NCI-H2107 (cell line): ENCODE data around the gene HECTD4.
A peak's percentile ranks its signal among the peaks of the same experiment; 100 is the strongest.
"Not testable (repeated sequence)": the region's sequence is repeated elsewhere in the genome, so short reads cannot be mapped to it uniquely, and the experiment has no call there.

Experiments
- DNase-seq: peaks from one replicate; lab custom pipeline; 2025; lab: John Stamatoyannopoulos, UW

HECTD4 gene

GRCh38 chr12:112159146-112159541 lies 223.1 kb downstream of the HECTD4 start:
- no peak for DNase-seq

- not testable (repeated sequence) for DNase-seq
These were observed 223.6 kb downstream of the HECTD4 start for GRCh38 chr12:112158461-112159145.

GRCh38 chr12:112153893-112154219 lies 228.4 kb downstream of the HECTD4 start:
- no peak for DNase-seq

GRCh38 chr12:112153181-112153892 lies 228.9 kb downstream of the HECTD4 start:
- no peak for DNase-seq

- no peak for DNase-seq
These were observed 230.3 kb downstream of the HECTD4 start for GRCh38 chr12:112151766-112152541.

- no peak for DNase-seq
These were observed 232.6 kb downstream of the HECTD4 start for GRCh38 chr12:112149596-112149995.

GRCh38 chr12:112148031-112148513 lies 234.2 kb downstream of the HECTD4 start:
- DNase-seq: no peak

- no peak for DNase-seq
These were observed 236.1 kb downstream of the HECTD4 start for GRCh38 chr12:112146123-112146522.

GRCh38 chr12:112140728-112141127 lies 241.5 kb downstream of the HECTD4 start:
- no peak for DNase-seq

GRCh38 chr12:112134731-112135130 lies 247.5 kb downstream of the HECTD4 start:
- DNase-seq: no peak

GRCh38 chr12:112133418-112133817 lies 248.8 kb downstream of the HECTD4 start:
- no peak for DNase-seq

GRCh38 chr12:112131686-112132085 lies 250.5 kb downstream of the HECTD4 start:
- DNase-seq: no peak

GRCh38 chr12:112130441-112130998 lies 251.7 kb downstream of the HECTD4 start:
- no peak for DNase-seq

- DNase-seq: no peak
These were observed 255.3 kb downstream of the HECTD4 start for GRCh38 chr12:112126911-112127310.

- DNase-seq: no peak
These were observed 256.2 kb downstream of the HECTD4 start for GRCh38 chr12:112126000-112126438.

- peak; percentile 93 for DNase-seq
These were observed 256.8 kb downstream of the HECTD4 start, which contains the start of gene TRAFD1 for GRCh38 chr12:112125250-112125999. Gene TRAFD1 (plus strand): TSS chr12:112125560. CDS start chr12:112130523, 4,963 bp downstream.

- no peak for DNase-seq
These were observed 257.3 kb downstream of the HECTD4 start for GRCh38 chr12:112124918-112125249.

GRCh38 chr12:112122823-112123690 lies 259.2 kb downstream of the HECTD4 start:
- no peak for DNase-seq

- no peak for DNase-seq
These were observed 260.3 kb downstream of the HECTD4 start for GRCh38 chr12:112121780-112122565.

GRCh38 chr12:112117685-112118084 lies 264.5 kb downstream of the HECTD4 start:
- DNase-seq: no peak
